ENCODE measurements around the gene CIDEB.

The CIDEB gene

DNA sequence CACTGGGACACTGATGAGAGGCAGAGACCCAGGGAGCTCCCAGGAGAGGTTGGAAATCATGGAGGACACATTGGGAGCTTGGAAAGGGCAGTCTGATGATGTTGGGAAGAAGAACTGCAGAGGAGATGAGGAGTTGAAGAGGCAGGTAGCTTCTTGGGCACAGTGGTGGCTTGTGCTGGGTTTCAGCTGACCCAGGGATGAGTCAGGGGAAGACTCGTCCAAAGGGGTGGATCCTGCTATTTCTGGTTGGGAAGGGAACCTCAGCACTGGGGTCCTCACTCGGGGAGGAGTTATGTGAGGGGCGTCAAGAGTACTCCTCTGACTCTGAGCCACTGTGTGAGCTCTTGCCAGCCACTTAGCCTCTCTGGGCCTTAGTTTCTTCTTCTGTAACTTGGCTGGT is 15.6 kb upstream of the CIDEB start:
- no peak for TF ChIP-seq GATA2 (IDR thresholded peaks at IDR 0.05; ENCODE audit: low read depth, low read length)
- TF ChIP-seq GATA3 (IDR thresholded peaks at IDR 0.05; ENCODE audit: low read depth, low read length): no peak

DNA sequence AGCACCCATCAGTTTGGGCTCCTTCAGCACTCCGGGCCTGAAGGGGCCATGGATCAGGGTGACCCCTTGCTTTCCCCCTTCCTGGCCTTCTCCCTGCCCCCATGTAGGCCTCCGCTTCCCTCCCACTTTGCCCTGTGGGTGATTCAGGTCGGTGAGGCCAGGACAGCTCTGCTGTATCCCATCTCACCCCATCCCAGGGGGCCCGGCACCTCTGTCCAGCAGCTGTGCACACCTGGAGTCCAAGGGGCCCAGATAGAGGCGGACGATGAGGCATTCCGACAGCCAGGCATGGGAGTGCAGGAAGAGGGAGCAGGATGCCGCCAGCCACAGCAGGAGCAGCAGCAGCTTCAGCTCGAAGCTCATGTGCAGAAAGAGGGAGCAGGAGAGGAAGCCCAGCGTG is 14.9 kb upstream of the CIDEB start:
- no peak for TF ChIP-seq GATA2 (IDR thresholded peaks at IDR 0.05; ENCODE audit: low read depth, low read length)
- no peak for TF ChIP-seq GATA3 (IDR thresholded peaks at IDR 0.05; ENCODE audit: low read depth, low read length)

DNA sequence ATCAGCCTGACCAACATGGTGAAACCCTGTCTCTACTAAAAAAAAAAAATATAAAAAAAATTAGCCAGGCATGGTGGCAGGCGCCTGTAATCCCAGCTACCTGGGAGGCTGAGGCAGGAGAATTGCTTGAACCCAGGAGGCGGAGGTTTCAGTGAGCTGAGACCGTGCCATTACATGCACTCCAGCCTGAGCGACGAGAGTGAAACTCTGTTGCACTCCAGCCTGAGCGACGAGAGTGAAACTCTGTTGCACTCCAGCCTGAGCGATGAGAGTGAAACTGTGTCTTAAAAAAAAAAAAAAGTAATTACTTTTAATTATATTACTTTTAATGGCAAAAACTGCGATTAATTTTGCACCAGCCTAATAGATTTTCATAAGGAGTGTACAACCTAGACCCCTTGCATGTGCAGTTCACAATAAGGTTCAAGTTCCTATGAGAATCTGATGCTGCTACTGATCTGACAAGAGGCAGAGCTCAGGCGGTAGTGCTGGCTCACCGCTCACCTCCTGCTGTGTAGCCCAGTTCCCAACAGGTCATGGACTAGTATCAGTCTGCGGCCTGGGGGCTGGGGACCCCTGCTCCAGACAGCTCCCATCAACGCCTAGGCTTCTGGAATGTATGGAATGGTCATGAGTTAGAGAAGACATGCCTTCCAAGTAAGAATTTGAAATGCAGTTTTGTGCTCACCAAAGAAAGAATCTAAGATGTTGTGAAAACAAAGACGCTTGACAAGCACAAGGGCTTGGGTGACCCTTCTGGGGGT is 13.6 kb upstream of the CIDEB start:
- no peak for TF ChIP-seq GATA3 (IDR thresholded peaks at IDR 0.05; ENCODE audit: low read depth, low read length)
- no peak for TF ChIP-seq GATA2 (IDR thresholded peaks at IDR 0.05; ENCODE audit: low read depth, low read length)

DNA sequence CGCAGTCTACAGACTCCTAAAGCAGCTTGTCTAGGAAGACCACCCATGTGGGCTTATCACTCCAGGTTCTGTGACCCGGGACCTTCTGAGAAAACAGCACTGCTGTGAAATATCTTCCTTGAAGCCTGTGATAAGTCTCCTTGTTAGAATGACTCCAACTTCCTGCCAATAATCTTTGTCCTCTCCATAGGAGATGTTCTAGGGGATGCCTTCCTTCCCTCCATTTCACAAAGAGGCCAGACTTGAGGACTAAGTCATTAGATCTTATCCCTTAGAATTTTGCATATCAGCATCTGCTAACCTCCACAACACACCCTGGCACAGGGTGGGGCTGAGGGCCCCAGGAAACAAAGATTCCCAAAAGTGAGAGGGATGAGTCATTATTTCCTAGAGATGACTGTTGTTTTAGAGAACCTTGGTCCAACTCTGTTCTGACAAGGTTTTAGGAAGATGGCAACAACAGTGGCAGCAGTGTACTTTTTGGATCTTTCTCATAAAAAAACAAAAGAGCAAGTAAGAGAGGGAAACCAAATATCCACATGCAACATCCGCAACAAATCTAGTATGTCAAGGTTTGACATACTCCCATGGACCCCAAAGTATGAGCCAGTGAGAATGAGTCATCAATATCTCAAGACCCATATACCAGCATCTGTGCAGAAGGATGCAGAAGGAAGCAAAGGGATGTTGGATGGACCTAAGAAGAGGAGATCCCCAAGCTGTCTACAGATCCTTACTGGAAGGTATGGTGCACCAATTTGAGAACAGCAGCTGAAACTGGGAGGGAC is 9.6 kb upstream of the CIDEB start:
- TF ChIP-seq GATA2 (IDR thresholded peaks at IDR 0.05; ENCODE audit: low read depth, low read length) (no peak), GATA3 (IDR thresholded peaks at IDR 0.05; ENCODE audit: low read depth, low read length) (no peak)

DNA sequence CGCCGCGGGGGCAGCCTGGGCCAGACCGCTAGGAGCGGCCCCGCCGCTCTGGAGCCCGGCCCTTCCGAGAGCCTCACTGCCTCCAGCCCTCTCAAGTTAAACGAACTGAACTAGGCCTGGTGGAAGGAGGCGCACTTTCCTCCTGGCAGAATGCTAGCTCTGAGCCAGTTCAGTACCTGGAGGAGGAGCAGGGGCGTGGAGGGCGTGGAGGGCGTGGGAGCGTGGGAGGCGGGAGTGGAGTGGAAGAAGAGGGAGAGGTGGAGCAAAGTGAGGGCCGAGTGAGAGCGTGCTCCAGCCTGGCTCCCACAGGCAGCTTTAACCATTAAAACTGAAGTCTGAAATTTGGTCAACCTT is 8.8 kb upstream of the CIDEB start:
- no peak for TF ChIP-seq GATA3 (IDR thresholded peaks at IDR 0.05; ENCODE audit: low read depth, low read length)
- TF ChIP-seq GATA2 (IDR thresholded peaks at IDR 0.05; ENCODE audit: low read depth, low read length): no peak

DNA sequence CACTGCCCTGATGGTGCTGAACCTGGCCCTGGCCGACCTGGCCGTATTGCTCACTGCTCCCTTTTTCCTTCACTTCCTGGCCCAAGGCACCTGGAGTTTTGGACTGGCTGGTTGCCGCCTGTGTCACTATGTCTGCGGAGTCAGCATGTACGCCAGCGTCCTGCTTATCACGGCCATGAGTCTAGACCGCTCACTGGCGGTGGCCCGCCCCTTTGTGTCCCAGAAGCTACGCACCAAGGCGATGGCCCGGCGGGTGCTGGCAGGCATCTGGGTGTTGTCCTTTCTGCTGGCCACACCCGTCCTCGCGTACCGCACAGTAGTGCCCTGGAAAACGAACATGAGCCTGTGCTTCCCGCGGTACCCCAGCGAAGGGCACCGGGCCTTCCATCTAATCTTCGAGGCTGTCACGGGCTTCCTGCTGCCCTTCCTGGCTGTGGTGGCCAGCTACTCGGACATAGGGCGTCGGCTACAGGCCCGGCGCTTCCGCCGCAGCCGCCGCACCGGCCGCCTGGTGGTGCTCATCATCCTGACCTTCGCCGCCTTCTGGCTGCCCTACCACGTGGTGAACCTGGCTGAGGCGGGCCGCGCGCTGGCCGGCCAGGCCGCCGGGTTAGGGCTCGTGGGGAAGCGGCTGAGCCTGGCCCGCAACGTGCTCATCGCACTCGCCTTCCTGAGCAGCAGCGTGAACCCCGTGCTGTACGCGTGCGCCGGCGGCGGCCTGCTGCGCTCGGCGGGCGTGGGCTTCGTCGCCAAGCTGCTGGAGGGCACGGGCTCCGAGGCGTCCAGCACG is 8.2 kb upstream of the CIDEB start:
- TF ChIP-seq GATA3 (IDR thresholded peaks at IDR 0.05; ENCODE audit: low read depth, low read length) (no peak), GATA2 (IDR thresholded peaks at IDR 0.05; ENCODE audit: low read depth, low read length) (no peak)

DNA sequence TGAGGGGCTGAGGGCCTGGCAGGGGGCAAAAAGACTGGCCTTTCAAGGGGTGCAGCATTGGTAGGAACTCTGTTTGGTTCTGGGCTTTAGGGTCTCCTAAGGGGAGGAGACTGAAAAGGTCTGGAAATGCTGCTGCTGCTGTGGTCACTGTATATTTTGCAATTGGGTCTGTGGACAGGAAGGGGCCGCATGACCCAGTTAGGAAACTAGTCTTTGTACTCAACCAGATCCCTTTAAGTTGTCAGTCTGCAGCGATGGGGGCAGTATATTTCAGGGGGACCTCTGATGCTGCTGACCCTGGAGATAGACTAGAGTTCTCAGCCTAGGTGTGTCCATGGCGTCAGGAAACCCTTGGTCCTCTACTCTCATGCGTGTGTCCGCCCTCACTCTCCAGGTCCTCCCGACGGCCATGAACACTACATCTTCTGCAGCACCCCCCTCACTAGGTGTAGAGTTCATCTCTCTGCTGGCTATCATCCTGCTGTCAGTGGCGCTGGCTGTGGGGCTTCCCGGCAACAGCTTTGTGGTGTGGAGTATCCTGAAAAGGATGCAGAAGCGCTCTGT is 7.5 kb upstream of the CIDEB start:
- TF ChIP-seq GATA2 (IDR thresholded peaks at IDR 0.05; ENCODE audit: low read depth, low read length): no peak
- no peak for TF ChIP-seq GATA3 (IDR thresholded peaks at IDR 0.05; ENCODE audit: low read depth, low read length)

DNA sequence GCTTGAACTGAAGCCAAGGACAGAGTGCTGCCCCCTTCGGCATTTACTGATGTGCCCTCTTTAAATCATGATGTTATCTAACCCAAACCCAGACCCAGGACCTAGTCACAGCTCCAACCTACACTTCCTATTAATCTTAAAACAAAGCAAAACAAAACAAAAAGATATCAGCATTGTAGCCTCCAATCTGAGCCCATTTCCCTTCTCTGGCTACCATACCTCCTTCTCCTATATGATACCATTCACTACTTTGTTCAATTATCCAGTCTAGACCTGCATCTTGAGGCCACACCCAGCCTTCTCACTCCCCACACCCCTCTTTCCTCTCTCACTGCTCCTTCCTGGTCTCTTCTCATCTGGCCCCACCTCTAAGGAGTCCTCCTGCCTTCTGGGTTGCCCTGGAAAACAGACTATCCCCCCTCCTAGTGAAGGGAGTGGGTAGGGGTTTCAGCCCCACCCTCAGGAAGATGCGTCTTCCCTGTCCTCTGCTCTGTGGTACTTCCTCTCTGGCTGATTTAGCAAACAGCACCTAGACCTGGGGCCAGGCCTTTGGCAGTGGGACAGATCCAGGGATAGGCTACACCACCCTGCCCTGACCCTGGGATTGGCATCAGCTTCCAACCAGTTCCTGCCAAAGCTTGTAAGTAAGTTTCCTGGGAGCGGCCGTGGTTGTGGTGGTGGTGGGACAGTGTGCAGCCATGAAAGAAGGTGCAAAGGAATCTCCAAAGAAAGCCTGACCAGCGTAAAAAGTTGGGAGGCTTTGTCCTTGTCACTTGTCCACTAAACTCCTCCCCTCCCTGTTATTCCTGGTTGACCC is 6.8 kb upstream of the CIDEB start:
- no peak for TF ChIP-seq GATA3 (IDR thresholded peaks at IDR 0.05; ENCODE audit: low read depth, low read length)
- no peak for TF ChIP-seq GATA2 (IDR thresholded peaks at IDR 0.05; ENCODE audit: low read depth, low read length)

DNA sequence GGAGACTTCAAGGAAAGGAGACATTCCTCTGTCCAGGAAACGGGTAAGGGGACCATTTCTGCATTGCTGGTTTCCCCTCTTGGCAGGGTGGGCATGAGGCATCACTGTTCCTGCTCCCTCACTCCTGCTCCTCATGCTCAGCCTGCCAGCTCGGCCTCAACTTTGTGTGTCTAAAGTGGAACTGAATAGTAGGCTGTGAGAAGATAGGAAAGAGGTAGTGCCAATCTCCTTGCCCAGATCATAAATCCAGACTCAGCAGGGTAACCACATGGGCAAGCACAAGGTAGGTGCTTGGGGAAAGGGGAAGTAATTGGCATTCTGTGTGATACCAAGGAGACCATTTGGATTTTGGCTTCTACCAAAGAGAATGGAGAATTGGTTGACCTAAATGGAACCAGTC is 6.1 kb upstream of the CIDEB start:
- no peak for TF ChIP-seq GATA2 (IDR thresholded peaks at IDR 0.05; ENCODE audit: low read depth, low read length)
- TF ChIP-seq GATA3 (IDR thresholded peaks at IDR 0.05; ENCODE audit: low read depth, low read length): no peak

DNA sequence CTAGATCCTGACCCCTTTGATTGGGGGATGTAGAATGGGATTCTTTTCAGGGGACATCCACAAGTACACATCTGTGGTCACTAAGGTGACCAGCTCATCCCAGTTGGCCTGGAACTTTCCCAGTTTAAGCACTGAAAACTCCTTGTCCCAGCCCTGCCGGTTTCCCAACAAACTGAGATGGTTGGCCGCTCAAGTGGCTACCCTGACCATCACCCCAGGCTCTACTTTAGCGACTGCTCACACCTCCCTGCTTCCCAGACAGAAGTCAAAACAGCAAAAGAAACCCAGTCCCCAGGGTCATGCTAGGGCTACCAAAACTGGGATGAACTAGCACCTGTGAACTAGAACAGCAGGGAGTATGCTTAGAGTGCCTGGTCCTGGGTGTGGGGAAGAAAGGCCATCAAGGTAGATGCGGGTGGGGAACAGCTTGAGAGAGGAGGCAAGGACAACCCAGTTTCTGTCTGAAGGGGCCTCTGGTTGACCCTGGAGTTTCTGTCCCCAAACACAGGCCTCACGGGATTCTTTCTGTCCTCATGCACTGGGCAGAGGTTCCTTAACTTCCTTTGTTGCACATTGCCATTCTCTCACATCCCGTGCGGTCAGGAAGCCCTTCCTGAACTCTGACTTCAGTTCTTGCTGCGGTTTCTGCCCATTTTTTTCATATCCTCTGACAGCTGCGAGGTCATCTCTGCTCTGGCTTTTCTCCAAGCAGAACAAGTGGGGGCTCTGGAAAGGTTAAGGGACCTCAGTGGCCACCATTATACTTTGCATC is 5.1 kb upstream of the CIDEB start:
- no peak for TF ChIP-seq GATA3 (IDR thresholded peaks at IDR 0.05; ENCODE audit: low read depth, low read length)

DNA sequence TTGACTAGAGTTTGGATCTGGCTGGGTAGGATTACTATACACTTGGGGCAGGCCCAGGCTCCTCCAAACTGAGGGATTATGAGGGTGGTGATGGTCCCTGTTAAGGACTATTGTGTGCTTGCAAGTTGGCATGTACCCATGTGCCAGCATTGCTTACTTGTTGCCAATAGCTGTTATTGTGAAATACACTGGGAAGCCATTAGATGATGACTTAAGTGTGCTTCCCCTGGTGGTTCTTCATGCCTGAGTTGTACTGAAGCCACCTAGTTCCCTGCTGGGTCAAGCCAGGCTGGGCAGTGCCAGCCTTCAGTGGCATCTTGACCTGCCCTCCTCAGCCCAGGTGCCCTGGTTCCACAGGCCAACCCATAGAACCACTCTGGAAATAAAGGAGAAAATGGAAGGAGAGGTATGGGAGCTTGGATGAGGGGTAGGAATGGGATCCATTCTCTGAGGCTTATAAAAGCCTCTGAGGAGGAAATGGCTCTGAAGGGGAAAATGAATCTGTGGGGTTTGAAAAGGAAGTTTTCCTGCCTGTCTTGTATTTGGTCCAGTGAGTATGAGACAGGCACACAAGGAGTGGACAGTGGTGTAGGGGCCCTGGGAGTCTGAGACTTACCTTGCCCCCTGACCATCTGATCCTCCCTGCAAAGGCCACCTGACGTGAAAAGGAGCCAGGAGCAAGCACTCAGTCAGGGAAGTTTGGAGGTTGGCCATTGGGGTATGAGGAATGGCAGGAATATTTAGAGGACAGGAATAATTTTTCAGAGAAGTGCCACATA is 4.2 kb upstream of the CIDEB start:
- TF ChIP-seq GATA2 (IDR thresholded peaks at IDR 0.05; ENCODE audit: low read depth, low read length) (no peak), GATA3 (IDR thresholded peaks at IDR 0.05; ENCODE audit: low read depth, low read length) (no peak)
